GM23338 (cell line): Measurements from ENCODE around the gene SHB.

Experiments
- CREB1 ChIP-seq: fragments of 250-450 bp; sonication (Bioruptor Pico); IDR thresholded peaks from 2 replicates; pipeline ENCODE4 v1.5.0; 2020; ENCODE audit warnings: low read depth, mild to moderate bottlenecking, moderate library complexity
- CTCF ChIP-seq, 2 experiments: fragments of 200-600 bp in 1 of 2; sonication (generic) in 1 of 2; conservative IDR thresholded peaks; 2 replicates each; pipeline versions ENCODE4 v1.5.1 to v1.6.1; 2016 to 2017; ENCODE audit warnings: antibody characterized with exemption in 2 of 2, low read depth in 2 of 2, mild to moderate bottlenecking in 2 of 2, moderate library complexity in 1 of 2
- ETS1 ChIP-seq: IDR thresholded peaks from 2 replicates; pipeline ENCODE4 v1.6.1; 2016; ENCODE audit warnings: antibody characterized with exemption
- EZH2 ChIP-seq: fragments of 200-600 bp; sonication (generic); IDR thresholded peaks from one replicate; pipeline ENCODE4 v1.8.0; 2017; ENCODE audit warnings: antibody characterized with exemption, mild to moderate bottlenecking, low read depth; ENCODE audit not compliant: unreplicated experiment
- EZH2phosphoT487 ChIP-seq: fragments of 200-600 bp; sonication (generic); IDR thresholded peaks from one replicate; pipeline ENCODE4 v1.8.1; 2018; ENCODE audit warnings: antibody characterized with exemption; ENCODE audit not compliant: unreplicated experiment
- JUNB ChIP-seq: IDR thresholded peaks from one replicate; pipeline ENCODE4 v1.6.1; 2016; ENCODE audit warnings: antibody characterized with exemption; ENCODE audit not compliant: unreplicated experiment
- NANOG ChIP-seq: IDR thresholded peaks from 2 replicates; pipeline ENCODE4 v1.6.1; 2016; ENCODE audit warnings: antibody characterized with exemption, borderline replicate concordance
- POLR2AphosphoS5 ChIP-seq: IDR thresholded peaks from 2 replicates; pipeline ENCODE4 v1.6.1; 2016; ENCODE audit warnings: antibody characterized with exemption, low read depth
- REST ChIP-seq: IDR thresholded peaks from one replicate; pipeline ENCODE4 v1.6.1; 2018; ENCODE audit warnings: antibody characterized with exemption; ENCODE audit not compliant: unreplicated experiment
- STAT1 ChIP-seq: IDR thresholded peaks from one replicate; pipeline ENCODE4 v1.6.1; 2016; ENCODE audit warnings: antibody characterized with exemption; ENCODE audit not compliant: unreplicated experiment
- ZNF114 ChIP-seq: fragments of 250-450 bp; sonication (Bioruptor Pico); IDR thresholded peaks from 2 replicates; pipeline ENCODE4 v1.5.0; 2020; ENCODE audit warnings: mild to moderate bottlenecking, moderate library complexity
- ZNF331 ChIP-seq: fragments of 250-450 bp; sonication (Bioruptor Pico); IDR thresholded peaks from 2 replicates; pipeline ENCODE4 v1.5.0; 2020; ENCODE audit warnings: low read depth, mild to moderate bottlenecking, moderate library complexity
- ZNF462 ChIP-seq: fragments of 250-450 bp; sonication (Bioruptor Pico); IDR thresholded peaks from 2 replicates; pipeline ENCODE4 v1.5.0; 2020; ENCODE audit warnings: mild to moderate bottlenecking, moderate library complexity

- TF ChIP-seq EZH2 (no peak), CTCF (conservative IDR thresholded peaks at IDR 0.05; ENCODE audit: low read depth in 2 of 2) (no peak), ETS1 (no peak), STAT1 (no peak), POLR2AphosphoS5 (no peak), NANOG (no peak), CREB1 (CRISPR knock-in tag) (no peak), EZH2phosphoT487 (no peak), REST (no peak), ZNF331 (CRISPR knock-in tag) (no peak), JUNB (no peak), ZNF114 (no peak), ZNF462 (CRISPR knock-in tag) (no peak)
Measured at GRCh38 chr9:37965116-37965515, 103.9 kb downstream of the SHB start.
